Measurements from ENCODE around the gene PHF13.

Gene PHF13

DNA sequence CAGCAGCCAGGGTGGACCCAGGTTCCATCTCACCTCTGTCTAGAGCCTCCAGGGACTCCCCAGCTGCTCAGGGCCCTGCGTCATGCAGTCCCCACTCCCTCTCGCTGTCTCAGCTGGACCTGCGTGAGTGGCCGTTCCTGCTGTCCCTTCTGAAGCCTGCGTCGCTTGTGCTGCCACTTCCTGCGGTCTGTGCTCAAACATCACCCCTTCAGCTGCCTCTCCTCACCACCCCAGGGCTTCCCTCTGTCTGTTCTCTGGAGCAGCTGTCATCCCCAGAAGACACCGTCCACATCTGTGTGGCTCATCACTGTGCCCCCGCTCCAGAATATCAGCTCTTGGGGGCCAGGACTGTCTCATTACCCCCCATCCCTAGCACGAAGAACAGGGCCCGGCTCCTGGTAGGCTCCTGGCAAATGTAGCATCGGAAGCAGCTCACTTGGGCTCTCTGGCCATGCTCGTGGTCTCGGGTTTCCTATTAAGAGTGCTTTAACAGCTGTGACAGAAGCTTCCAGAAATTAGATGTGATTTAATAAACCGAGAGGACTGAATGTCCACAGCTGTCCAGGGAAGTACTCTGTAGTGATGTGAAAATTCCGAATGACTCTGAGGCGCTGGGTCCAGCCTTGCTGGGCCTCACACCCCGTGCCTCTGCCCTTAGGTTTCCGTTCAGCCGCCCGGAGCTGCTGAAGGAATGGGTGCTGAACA lies 14.5 kb downstream of the PHF13 start:
- DNase-seq (ENCODE audit: low spot score) = no peak
- TF ChIP-seq CTCF (IDR thresholded peaks at IDR 0.05; ENCODE audit: borderline replicate concordance, control extremely low read depth, extremely low read depth, insufficient read depth, missing control alignments) = no peak

GRCh38 chr1:6628971-6629479 lies 15.5 kb downstream of the PHF13 start:
- no peak for TF ChIP-seq CTCF (IDR thresholded peaks at IDR 0.05; ENCODE audit: borderline replicate concordance, control extremely low read depth, extremely low read depth, insufficient read depth, missing control alignments)
- DNase-seq (ENCODE audit: low spot score) = no peak
- in situ Hi-C loops (cut with MboI; ENCODE audit: low sequenced_read_pairs, unreplicated experiment) = no loop called here

More for the DNA sequence above, 14.5 kb downstream of the PHF13 start:
- in situ Hi-C loops (cut with MboI; ENCODE audit: low sequenced_read_pairs, unreplicated experiment) = no loop called here

- no peak for DNase-seq (ENCODE audit: low spot score)
- in situ Hi-C loops (cut with MboI; ENCODE audit: low sequenced_read_pairs, unreplicated experiment) = no loop called here
- no peak for TF ChIP-seq CTCF (IDR thresholded peaks at IDR 0.05; ENCODE audit: borderline replicate concordance, control extremely low read depth, extremely low read depth, insufficient read depth, missing control alignments)
Measured at GRCh38 chr1:6630027-6630426, 16.5 kb downstream of the PHF13 start.

DNA sequence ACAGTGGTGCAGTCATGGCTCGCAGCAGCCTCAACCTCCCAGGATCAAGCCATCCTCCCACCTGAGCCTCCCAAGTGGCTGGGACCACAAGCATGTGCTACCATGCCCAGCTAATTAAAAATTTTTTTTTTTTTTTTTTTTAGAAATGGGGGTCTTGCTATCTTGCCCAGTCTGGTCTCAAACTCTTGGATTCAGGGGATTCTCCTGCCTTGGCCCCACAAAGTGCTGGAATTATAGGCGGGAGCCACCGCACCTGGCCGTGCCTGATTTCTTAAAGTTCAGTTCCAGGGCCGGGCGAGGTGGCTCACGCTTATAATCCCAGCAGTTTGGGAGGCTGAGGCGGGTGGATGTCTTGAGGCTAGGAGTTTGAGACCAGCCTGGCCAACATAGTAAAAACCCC lies 17.5 kb downstream of the PHF13 start:
- no peak for TF ChIP-seq CTCF (IDR thresholded peaks at IDR 0.05; ENCODE audit: borderline replicate concordance, control extremely low read depth, extremely low read depth, insufficient read depth, missing control alignments)
- DNase-seq (ENCODE audit: low spot score) = no peak
- in situ Hi-C loops (cut with MboI; ENCODE audit: low sequenced_read_pairs, unreplicated experiment) = no loop called here

- in situ Hi-C loops (cut with MboI; ENCODE audit: low sequenced_read_pairs, unreplicated experiment) = no loop called here
- TF ChIP-seq CTCF (IDR thresholded peaks at IDR 0.05; ENCODE audit: borderline replicate concordance, control extremely low read depth, extremely low read depth, insufficient read depth, missing control alignments) = no peak
- no peak for DNase-seq (ENCODE audit: low spot score)
Measured at GRCh38 chr1:6632588-6633514, 19.3 kb downstream of the PHF13 start.

DNA sequence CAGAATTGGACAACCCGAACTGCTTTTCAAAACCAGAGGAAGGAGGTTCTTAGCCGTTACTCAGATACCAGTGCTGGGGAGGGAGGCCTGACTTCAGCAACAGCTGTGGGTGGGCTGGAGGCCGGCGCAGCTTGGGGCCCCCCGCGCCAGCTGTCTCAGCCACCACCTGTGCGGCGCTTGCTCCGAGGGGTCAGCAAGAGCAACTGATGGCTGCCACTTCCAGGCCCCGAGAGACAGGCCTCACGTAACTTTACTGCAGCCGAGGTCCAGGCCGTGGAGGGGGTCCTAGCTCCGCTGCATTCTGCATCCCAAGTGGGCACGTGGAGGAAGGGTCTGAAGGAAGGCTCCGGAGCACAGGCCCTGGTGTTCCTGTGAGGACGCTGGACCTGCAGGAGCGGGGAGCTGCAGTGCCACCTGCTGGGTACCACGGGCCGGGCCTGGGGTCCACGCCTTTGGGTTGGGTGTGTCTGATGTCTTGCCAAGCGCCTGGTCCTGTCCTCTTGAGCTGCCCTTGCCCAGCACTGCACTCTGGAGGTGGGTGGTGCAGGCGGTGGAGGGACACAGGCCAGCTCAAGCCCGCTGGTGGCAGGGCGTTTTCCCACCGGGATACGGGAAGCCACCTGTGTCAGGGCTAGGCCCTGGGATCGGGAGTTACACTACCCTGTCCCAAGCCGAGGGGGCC lies 21.0 kb downstream of the PHF13 start:
- in situ Hi-C loops (cut with MboI; ENCODE audit: low sequenced_read_pairs, unreplicated experiment) = no loop called here
- TF ChIP-seq CTCF (IDR thresholded peaks at IDR 0.05; ENCODE audit: borderline replicate concordance, control extremely low read depth, extremely low read depth, insufficient read depth, missing control alignments) = peak; percentile 25
- peak; percentile 69 for DNase-seq (ENCODE audit: low spot score)
